ENCODE measurements around the gene ANO4.

DNA sequence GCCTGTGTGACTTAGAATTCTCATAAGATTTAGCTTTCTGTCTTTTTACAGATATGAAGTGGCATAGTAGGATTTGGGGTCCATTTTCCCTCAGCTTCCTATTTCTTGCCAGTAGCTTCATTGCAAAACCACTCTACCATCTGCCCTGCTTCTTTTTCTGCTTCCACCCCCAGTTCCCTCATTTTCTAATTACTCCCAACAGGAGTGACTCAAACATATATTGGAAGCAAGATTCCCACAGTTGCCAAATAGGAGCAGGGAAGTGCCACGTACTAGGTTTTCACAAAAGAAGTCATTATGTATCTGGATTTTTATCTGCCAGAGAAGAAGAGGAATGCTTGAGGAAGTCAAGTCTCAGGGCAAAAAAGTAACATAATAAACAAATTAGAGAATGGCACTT is 64.1 kb downstream of the ANO4 start:
- TF ChIP-seq CTCF (IDR thresholded peaks at IDR 0.05) = no peak
- no peak for TF ChIP-seq POLR2A (IDR thresholded peaks at IDR 0.05)
